ENCODE measurements around the gene HLA-DQA1. TPM values are rescaled to one million over a fixed set of nuclear protein-coding genes. Genes with fewer than 3 reads are reported as not detected.

Gene HLA-DQA1
- total RNA-seq, 3 donors from 2014 or later (not counting 1 experiment from before 2014, with no cell fraction given) = 7.0 to 46.7 (median 39.9) TPM

DNA sequence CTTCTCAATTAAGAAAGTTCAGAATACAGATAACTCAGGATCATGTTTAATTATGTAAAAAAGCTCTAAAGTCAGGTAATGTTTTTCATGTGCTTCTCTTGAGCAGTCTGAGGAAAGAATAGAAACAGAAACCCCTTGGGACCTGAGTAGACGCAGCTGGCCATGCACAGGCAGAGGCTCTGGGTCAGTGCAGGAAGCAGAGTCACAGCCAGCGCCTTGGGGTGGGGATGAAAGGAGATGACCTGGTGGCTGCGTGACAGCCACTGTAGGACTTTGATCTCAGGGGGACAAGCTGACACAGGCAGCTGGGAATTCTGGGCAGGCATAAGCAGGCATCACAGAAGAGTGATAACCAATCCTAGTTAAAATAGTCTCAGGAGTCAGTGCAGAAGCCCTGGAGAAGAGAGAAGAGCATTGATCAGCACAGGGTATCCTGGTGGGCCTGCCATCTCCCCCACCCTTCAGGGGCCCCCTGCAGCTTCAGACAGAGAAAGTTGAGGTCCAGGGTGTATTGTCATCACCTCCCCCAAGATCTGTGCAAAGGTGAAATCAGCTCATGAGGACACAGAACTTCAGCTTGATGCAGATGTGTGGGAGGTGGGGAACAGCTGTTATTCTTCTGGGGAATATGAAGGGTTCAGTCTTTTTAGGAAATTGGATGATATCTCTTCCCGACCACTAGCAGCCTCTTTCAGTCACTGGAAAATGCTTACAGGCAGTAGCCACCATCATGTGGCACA, 22.8 kb downstream of the HLA-DQA1 start:
- no peaks in the 10 kb centered on the region for H3K9me3 ChIP-seq (ENCODE audit: control insufficient read depth, insufficient read depth, low read length)
- no peak for DNase-seq
- no peaks in the 10 kb centered on the region for H3K27me3 ChIP-seq (ENCODE audit: control insufficient read depth, insufficient read depth, low read length)
- ATAC-seq = no peak
- Mint-ChIP-seq H3K27ac (peak overlapping the region in 1 of 2 donors; percentile 15), H3K4me3 (no peak overlapping the region), H3K4me1 (peaks cover 6 to 17% of the 10 kb centered on the region in 2 donors), H3K9me3 (peaks cover 2 to 6% of the 10 kb centered on the region in 2 donors), H3K36me3 (peaks cover 9% of the 10 kb centered on the region), H3K27me3 (ENCODE audit: low read depth in 2 of 2) (peaks cover 3 to 16% of the 10 kb centered on the region in 2 donors)
- no peaks in the 10 kb centered on the region for H3K36me3 ChIP-seq (ENCODE audit: control insufficient read depth, insufficient read depth, low read length)
- no peak overlapping the region for H3K27ac ChIP-seq (ENCODE audit: low read length)
- WGBS (ENCODE audit: insufficient coverage) = 38% methylated on average over 3 of the region's 4 CpGs
- intact Hi-C loops (cut with micrococcal nuclease) = no loop called here
- H3K4me1 ChIP-seq (ENCODE audit: control insufficient read depth, insufficient read depth, low read length) = peaks cover under 1% of the 10 kb centered on the region
- TF ChIP-seq, protein P1, sequence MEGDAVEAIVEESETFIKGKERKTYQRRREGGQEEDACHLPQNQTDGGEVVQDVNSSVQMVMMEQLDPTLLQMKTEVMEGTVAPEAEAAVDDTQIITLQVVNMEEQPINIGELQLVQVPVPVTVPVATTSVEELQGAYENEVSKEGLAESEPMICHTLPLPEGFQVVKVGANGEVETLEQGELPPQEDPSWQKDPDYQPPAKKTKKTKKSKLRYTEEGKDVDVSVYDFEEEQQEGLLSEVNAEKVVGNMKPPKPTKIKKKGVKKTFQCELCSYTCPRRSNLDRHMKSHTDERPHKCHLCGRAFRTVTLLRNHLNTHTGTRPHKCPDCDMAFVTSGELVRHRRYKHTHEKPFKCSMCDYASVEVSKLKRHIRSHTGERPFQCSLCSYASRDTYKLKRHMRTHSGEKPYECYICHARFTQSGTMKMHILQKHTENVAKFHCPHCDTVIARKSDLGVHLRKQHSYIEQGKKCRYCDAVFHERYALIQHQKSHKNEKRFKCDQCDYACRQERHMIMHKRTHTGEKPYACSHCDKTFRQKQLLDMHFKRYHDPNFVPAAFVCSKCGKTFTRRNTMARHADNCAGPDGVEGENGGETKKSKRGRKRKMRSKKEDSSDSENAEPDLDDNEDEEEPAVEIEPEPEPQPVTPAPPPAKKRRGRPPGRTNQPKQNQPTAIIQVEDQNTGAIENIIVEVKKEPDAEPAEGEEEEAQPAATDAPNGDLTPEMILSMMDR (IDR thresholded peaks at IDR 0.05) = no peak
- no peak overlapping the region for H3K4me3 ChIP-seq (ENCODE audit: low read length)

DNA sequence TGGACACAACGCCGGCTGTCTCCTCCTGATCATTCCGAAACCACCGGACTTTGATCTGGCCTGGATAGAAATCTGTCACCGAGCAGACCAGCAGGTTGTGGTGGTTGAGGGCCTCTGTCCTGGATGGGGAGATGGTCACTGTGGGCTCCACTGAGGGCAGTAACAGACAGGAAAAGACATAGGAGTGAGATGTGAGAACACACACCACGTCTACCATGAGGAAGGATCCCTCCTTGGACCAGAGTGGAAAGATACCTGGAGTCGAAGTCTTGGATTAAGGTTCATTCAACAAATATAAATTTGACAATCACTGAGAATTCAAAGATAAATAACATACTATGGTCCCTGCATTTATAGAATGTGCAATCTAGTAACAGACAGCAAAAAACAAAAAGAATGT, 24.9 kb downstream of the HLA-DQA1 start:
- Histone ChIP-seq H3K4me1 (ENCODE audit: control insufficient read depth, insufficient read depth, low read length) (peaks cover 11% of the 10 kb centered on the region), H3K36me3 (ENCODE audit: control insufficient read depth, insufficient read depth, low read length) (no peaks in the 10 kb centered on the region), H3K27ac (ENCODE audit: low read length) (no peak overlapping the region), H3K4me3 (ENCODE audit: low read length) (no peak overlapping the region), H3K9me3 (ENCODE audit: control insufficient read depth, insufficient read depth, low read length) (no peaks in the 10 kb centered on the region), H3K27me3 (ENCODE audit: control insufficient read depth, insufficient read depth, low read length) (no peaks in the 10 kb centered on the region)
- ATAC-seq (no peak), DNase-seq (no peak)
- intact Hi-C loops (cut with micrococcal nuclease) = no loop called here
- Mint-ChIP-seq H3K9me3 (no peaks in the 10 kb centered on the region), H3K4me1 (peaks cover 25 to 37% of the 10 kb centered on the region in 2 donors), H3K4me3 (no peak overlapping the region), H3K36me3 (no peaks in the 10 kb centered on the region), H3K27me3 (ENCODE audit: low read depth in 2 of 2) (peaks cover 11 to 35% of the 10 kb centered on the region in 2 donors), H3K27ac (no peak overlapping the region)
- TF ChIP-seq, protein P1 (IDR thresholded peaks at IDR 0.05) = no peak
- WGBS (ENCODE audit: insufficient coverage) = 60% methylated on average over 2 of the region's 7 CpGs

DNA sequence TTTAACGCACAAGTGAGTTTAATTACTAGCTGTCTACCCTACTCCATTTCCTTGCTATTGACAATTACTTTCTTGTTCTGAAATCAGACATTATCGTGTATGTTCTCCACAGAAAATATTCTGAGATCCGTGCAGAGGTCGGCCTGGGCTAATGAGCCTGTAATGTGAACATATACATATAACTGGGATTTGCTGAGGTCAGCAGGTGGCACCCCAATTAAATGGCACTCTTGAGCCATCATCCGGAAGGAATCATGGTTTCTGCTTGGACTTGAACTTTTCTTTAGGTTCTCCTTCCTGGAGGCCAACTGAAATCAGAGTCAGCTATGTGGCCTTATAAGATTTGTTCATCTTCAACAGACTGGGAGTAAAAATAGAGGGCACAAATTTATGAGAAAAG, 25.6 kb downstream of the HLA-DQA1 start:
- no peaks in the 10 kb centered on the region for H3K9me3 ChIP-seq (ENCODE audit: control insufficient read depth, insufficient read depth, low read length)
- Mint-ChIP-seq H3K27ac (no peak overlapping the region), H3K9me3 (no peaks in the 10 kb centered on the region), H3K4me3 (peak overlapping the region; percentile 8), H3K4me1 (peaks cover 26 to 38% of the 10 kb centered on the region in 2 donors), H3K27me3 (ENCODE audit: low read depth in 2 of 2) (peaks cover 11 to 38% of the 10 kb centered on the region in 2 donors), H3K36me3 (no peaks in the 10 kb centered on the region)
- ATAC-seq = no peak
- H3K36me3 ChIP-seq (ENCODE audit: control insufficient read depth, insufficient read depth, low read length) = no peaks in the 10 kb centered on the region
- H3K27me3 ChIP-seq (ENCODE audit: control insufficient read depth, insufficient read depth, low read length) = no peaks in the 10 kb centered on the region
- no peak overlapping the region for H3K4me3 ChIP-seq (ENCODE audit: low read length)
- intact Hi-C loops (cut with micrococcal nuclease) = no loop called here
- peaks cover 11% of the 10 kb centered on the region for H3K4me1 ChIP-seq (ENCODE audit: control insufficient read depth, insufficient read depth, low read length)
- TF ChIP-seq, protein P1 (IDR thresholded peaks at IDR 0.05) = no peak
- DNase-seq = no peak
- no peak overlapping the region for H3K27ac ChIP-seq (ENCODE audit: low read length)
- WGBS (ENCODE audit: insufficient coverage) = 15% methylated on average over 3 of the region's 5 CpGs
